Gastrocnemius medialis (tissue), 4 donors: ENCODE data around the gene SLC2A5.

Source experiments
- POLR2A ChIP-seq, 2 donors: fragments of 450-650 bp; IDR thresholded peaks; one replicate each; pipeline ENCODE4 v1.6.1; 2017; ENCODE audit warnings: antibody characterized with exemption in 2 of 2, mild to moderate bottlenecking in 2 of 2, moderate library complexity in 2 of 2
- TF ChIP-seq, protein P1 (sequence below), 5 experiments: fragments of 450-650 bp in 3 of 5; fragments of 200-600 bp in 2 of 5; sonication (generic) in 2 of 5; IDR thresholded peaks in 4 of 5; conservative IDR thresholded peaks in 1 of 5; 1 replicate in 4 of 5; 2 replicates in 1 of 5; pipeline ENCODE4 v1.5.1; 2016 to 2019; ENCODE audit warnings: antibody characterized with exemption in 5 of 5, mild to moderate bottlenecking in 3 of 5, moderate library complexity in 3 of 5

DNA sequence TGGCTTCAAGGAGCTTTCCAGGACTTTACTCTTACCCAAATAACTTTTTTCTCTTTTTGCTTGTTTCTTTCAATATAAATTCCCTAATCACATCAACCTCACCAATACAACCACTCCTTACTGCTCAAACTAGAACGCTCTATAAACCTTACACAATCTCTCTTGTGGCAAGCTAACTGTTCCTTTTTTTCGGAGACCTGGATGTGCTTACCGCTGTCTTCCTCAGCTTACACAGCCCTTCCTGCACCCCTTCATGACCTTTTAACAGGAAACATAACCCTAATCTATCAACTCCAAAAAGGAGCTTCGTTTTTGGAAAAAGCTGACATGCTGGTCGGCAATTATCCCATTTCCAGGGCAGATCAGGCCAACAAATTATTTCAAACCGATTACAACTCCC lies 24.1 kb upstream of the SLC2A5 start:
- no peak for TF ChIP-seq POLR2A (IDR thresholded peaks at IDR 0.05)
- TF ChIP-seq, protein P1, sequence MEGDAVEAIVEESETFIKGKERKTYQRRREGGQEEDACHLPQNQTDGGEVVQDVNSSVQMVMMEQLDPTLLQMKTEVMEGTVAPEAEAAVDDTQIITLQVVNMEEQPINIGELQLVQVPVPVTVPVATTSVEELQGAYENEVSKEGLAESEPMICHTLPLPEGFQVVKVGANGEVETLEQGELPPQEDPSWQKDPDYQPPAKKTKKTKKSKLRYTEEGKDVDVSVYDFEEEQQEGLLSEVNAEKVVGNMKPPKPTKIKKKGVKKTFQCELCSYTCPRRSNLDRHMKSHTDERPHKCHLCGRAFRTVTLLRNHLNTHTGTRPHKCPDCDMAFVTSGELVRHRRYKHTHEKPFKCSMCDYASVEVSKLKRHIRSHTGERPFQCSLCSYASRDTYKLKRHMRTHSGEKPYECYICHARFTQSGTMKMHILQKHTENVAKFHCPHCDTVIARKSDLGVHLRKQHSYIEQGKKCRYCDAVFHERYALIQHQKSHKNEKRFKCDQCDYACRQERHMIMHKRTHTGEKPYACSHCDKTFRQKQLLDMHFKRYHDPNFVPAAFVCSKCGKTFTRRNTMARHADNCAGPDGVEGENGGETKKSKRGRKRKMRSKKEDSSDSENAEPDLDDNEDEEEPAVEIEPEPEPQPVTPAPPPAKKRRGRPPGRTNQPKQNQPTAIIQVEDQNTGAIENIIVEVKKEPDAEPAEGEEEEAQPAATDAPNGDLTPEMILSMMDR (IDR thresholded peaks at IDR 0.05 in 4 of 5, conservative IDR thresholded peaks at IDR 0.05 in 1 of 5): no peak
